Mucosa of gallbladder (tissue), 1 donor: ENCODE results near the gene RTCB. TPM values are rescaled to one million over a fixed set of nuclear protein-coding genes. Genes with fewer than 3 reads are reported as not detected.
"Not testable (repeated sequence)": the region's sequence is repeated elsewhere in the genome, so short reads cannot be mapped to it uniquely, and the experiment has no call there.

Experiments
- DNase-seq: peaks from one replicate; pipeline ENCODE4 v3.0.0-alpha.2; 2020; ENCODE audit warnings: low spot score
- total RNA-seq: library from RNA; stranded (reverse); gene quantifications from one replicate; pipeline ENCODE4 v1.2.1, GENCODE V29; 2021
- donor health status: DM: no; HTN: no; CAD: no.

The RTCB gene
- total RNA-seq, 1 donor from 2014 or later = 62.8 TPM

DNA sequence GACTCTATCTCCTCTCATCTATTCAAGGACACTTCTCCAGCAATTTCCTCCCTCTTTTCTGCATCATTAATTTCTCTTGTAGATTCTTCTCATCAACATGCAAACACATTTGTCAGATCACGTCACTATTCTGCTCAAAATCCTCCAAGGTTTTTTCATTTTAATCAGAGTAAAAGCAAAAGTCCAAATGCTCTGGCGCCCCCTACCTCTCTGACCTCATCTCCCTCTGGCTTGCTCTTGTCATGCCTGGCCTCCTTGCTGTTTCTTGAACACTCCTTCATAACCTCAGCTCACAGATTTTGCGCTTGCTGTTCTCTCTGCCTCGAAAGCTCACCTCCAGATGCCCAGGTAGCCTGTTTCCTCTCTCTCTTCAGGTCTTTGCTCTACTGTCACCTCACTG is 22.4 kb downstream of the RTCB start:
- DNase-seq = no peak

DNA sequence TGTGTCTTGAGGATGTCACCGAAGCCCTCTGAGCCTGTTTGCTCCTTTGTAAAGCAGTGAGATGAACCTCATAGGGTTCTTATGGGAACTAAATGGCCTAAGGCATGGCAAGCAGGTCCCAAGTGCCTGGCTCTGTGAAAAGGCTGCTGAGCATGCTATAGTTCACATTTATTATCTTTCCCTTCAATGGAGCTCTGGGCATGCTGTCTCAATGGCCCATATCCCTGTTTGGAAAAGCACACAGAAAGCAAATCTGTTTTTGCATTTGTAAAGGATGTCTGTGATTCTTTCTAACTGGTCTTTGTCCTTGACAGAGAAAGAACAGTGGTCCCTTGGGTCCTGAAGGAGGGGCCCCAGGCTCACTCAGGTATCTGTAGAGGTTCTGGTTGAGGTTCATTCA is 26.4 kb downstream of the RTCB start:
- no peak for DNase-seq

DNA sequence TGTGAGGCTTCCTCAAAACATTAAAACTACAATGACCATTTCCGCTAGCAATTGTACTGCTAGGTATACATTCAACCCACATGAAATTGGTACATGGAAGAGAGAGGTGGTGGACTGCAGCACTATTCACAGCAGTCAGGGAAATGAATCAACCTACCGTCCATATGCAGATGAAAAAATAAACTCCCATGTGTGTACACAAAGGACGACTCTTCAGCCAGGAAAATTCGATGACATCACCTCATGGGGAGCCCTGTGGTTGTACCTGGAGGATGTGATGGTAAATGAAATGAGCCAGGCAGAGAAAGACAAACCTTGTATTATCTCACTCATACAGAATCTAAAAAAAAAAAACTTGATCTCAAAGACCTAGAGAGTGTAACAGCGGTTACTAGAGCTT is 31.1 kb downstream of the RTCB start:
- DNase-seq = no peak

DNA sequence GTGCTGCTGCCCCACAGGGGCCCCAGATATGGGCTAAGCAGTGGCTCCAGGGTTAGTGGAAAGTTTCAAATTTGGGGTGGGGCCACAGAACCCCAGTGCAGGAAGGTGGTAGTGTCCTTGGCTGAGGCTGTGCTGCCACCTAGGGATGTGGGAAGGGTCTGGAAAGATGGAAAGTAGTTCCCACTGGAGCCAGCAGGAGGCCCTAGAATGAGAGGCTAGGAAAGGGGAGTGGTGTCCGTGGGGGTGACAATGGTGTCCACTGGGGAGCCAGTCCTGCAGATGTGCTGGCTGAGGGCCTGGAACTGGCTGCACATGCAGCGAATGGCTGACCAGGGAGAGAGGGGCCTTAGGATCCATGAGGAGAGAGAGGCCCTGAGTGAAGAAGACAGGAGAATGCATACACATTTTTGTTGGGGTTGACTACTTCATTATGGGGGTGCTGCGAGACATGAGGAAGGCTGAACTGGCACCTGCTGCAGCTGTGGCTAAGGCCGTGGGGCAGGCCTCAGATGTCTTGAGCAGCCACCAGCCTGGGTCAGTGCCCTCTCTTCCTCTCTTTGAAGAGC is 33.3 kb downstream of the RTCB start:
- no peak for DNase-seq

DNA sequence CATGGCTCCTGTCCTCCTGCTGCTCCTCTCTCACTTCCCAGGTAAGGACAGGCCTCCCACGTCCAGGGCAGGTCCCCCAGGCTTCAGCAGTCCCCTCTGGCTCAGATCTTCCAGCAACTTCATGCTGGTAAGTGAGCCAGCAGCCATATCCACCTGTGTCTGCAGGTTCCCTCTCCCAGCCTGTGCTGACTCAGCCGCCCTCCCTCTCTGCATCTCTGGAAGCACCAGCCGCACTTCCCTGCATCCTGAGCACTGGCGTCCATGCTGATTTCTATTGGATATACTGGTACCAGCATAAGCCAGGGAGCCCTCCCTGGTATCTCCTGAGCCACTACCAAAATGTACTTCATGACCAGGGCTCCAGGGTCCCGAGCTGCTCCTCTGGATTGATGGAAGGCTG is 35.4 kb downstream of the RTCB start:
- DNase-seq = no peak

DNA sequence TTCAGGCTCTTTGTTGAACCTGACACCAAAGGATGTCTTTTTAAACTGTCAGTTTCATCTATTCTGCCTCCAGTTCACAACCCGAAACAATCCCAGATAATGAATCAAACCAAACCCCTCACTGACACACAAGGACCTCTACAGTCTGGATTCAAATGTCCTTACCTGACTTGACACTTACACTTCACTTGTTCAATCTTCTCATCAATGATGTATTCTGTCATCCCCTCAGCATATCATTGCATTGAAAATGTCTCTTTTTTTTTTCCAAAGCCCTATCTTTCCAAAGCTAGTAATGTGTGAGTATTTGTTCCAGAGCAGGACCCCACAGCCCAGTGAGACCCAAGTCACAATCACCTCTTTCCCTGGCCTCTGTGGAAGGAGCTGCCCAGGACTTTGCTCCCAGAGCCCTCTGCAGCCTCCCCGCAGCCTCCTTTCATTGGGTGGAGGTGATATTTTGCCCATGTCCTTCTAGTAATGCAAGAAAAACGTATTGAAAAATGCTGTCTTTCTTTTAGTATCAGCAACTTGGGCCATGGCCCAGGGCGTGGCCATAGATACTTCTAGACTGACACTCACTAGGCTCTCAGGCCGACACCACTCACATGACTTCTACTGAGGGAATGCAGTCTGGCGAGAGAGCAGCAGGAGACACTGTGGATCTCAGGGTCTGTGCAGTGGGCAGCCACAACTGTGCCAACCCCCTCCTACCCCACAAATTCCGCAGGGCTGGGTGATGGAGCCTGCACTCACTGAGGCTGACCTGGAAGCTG is 36.2 kb downstream of the RTCB start:
- DNase-seq = no peak

DNA sequence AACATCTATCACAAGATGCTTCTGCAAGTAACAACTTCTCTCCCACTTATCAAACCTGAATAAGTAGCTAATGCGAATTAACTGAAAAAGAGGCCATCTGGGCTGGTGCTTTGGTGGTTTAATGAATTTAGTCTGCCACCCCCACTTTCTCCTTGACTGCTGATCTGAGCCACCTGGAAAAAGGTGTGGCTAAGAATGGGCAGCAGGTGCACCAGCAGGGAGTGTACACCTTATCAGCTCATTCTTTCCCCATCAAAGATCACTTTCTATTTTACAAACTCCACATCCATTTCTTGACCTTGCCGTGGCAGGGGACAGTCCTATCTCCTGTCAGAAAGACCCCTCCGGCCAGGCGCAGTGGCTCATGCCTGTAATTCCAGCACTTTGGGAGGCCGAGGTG is 47.8 kb downstream of the RTCB start:
- no peak for DNase-seq

DNA sequence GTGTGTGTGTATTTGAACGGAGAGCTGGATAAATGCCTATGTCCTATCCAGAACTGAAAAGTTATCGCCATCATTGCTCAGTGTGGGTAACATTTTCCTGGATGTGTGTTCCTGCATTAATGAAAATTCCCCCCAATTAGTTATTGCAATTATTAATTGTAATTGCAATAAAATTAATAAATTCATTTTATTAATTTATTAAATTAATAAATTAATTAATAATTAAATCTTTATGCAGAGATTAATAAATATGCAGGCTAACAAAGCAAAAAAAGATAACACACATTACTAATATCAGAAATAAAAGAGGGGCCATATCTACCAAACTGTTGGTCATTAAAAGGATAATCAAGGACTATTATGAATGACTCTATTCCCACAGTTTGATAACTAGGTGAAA is 50.8 kb downstream of the RTCB start:
- DNase-seq = no peak

DNA sequence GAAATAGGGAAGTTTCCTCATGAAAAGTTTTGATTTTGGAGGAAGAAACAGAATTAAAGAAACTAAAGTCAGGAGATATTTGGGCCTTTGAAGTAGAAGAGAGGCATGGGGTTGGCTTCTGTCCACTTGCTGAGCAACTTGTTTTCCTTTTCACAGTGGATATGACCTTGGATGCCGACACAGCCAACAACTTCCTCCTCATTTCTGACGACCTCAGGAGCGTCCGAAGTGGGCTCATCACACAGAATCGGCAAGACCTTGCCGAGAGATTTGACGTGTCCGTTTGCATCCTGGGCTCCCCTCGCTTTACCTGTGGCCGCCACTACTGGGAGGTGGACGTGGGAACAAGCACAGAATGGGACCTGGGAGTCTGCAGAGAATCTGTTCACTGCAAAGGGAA is 52.0 kb downstream of the RTCB start:
- DNase-seq = not testable (repeated sequence)

DNA sequence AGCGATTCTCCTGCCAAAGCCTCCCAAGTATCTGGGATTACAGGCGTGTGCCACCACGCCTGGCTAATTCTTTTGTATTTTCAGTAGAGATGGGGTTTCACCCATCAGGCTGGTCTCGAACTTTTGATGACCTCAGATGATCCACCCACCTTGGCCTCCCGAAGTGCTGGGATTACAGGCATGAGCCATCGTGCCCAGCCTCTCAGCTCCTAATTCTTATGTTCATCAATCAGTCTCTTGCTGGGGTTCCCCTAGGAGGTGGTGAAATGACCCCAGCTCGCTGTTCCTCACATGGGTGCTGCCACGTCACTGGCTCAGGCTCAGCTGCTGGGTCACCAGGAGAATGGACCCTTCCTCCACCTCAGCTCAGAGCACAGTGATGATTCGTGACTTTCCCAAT is 54.5 kb downstream of the RTCB start, which contains the start of gene RFPL3:
TSS of gene RFPL3 (plus strand) at position 301 of the 400 bp plus-strand sequence. CDS start 205 bp downstream, outside the sequence.
- not testable (repeated sequence) for DNase-seq

DNA sequence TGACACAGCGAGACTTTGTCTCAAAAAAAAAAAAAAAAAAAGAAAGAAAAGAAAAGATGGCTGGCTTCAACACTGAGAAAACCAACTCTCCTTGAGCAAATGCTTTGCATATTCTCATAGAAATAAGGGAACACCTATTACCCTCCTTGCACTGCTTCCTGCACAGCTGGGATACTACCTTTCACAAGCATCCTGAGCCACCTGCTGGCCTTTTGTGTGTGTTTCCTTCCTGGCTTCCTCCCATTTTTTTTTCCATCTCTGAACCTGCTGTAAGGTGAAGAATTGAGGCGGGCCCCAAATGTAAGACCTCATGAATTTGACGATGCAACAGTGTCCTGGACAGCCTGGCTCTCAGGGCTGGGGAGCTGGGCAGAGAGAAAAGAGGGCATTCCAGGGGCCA is 56.3 kb downstream of the RTCB start:
- DNase-seq = no peak

DNA sequence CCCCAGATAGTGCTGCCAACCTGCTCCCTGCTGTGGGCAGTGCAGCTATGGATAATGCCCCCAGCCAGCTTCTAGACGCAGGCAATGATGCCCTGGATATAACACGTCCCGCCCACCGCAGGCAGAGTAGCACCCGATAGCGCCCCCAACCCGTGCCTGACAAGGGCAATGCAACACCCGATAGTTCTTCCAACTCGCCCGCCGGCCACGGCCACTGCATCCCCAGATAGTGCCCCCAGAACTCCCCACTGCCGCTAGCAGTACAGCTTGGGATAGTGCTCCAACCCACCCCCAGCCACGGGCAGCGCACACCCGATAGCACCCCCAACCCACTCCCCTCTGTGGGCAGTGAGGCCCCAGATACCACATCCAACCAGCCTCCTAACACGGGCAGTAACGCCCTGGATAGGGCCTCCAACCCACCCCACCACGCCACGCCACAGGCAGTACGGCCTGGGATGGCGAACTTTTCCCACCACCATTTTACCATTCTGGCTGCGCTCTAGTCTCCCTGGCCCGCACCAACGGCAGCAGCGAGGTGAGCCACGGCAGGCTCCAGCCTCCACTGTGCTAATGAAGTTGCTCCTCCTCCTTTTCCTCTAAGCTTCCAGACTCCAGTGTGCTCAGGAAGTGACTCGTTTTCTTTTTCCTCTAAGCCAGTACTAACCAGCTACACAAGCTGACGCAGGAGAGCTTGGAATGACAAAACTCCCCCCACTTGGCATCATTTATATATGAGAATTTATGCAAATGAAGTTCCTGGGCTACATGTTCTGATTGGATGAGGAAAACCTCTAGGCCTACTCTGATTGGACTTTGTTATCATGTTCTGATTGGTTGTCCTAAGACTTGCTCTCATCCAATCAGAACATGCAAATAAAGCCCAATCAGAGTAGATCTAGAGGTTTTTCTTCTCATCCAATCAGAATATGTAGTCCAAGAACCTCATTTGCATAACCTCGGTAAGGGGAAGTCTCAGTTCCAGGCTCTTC is 57.4 kb downstream of the RTCB start:
- DNase-seq = no peak

DNA sequence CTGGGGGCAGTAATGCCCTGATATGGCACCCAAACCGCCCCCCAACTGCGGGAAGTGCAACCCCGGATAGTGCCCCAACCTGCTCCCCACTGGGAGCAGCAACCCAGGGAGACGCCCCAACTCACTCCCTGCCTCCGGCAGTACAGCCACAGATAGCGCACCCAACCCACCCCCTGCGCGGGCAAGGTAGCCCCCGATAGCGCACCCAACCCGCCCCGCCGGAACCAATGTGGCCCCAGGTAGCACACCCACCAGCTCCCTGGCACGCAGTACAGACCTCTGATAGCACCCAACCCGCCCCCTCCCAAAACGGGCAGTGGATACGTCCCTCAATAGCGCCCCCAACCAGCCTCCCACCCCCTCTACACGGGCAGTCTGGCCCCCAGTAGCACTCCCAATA is 58.2 kb downstream of the RTCB start:
- no peak for DNase-seq

DNA sequence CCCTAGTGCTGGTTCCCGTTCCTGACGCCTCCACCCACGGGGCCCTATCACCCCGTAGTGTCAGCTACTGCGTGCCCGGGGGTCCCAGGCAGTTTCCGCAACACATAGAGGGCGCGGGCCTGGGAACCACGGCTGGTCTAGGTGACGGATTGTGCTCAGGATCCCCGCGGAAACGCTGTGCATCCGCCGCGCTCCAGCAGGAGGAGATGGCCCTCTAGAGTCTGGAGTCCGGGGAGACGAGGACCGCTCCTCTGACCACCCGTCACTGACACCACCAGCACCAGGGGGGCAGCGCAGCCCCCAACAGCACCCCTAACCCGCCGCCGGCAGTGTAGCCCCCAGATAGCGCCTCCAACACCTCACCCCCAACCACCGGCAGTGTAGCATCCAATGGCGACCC is 58.8 kb downstream of the RTCB start:
- no peak for DNase-seq

DNA sequence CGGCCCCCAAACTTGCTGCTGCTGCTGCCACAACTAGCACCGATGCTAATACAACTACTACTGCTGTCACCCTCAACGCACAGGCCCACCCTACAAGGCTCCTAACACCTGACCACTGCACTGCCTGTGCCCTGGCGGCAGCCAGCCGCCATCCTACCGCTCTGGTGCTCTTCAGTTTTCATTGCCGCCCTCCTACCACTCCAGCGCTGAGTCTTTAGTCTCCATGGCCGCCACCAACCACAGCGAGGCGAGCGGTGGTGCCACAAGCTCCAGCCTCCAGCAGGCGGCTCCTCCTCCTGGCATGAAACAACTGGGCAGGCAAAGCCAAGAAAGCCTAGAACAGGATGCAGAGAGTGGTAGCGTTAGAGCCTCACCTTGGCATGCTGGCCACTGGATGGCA is 59.4 kb downstream of the RTCB start:
- DNase-seq = no peak

DNA sequence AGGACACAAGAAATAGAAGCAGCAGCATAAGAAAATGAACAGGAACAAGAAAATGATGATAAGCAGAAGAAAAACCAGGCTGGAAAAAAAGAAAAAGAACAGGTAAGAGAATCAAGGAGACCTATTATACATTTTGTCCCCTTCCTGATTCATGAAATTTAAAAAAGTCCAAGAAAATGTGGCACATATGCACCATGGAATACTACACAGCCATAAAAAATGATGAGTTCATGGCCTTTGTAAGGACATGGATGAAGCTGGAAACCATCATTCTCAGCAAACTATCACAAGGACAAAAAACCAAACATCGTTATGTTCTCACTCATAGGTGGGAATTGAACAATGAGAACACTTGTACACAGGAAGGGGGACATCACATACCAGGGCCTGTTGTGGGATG is 60.2 kb downstream of the RTCB start:
- not testable (repeated sequence) for DNase-seq

DNA sequence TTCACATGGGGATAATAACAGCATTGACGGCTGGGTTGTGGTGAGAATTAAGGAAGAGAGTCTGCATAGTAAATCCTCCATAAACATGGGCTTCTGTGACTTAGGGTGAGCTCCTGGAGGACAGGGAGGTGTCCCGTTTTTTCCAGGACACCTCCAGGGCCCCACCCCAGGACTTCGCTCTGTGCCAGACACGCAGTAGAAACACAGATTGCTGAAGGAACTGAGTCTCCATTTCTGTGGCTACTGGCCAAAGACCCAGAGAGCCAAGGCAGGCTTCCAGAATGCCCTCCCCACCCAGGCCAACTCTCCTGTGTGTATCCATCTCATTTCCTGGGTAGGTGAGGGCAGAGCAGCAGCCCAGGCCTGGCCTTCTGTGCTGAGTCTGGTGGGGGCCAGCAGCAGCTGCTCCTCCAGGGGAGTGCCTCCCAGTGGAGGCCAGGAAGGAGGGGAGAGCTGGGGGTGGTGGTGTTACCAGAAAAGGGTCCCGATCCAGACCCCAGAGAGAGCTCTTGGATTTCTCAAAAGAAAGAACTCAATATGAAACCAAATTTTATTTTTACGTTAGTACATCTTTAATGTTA is 63.9 kb downstream of the RTCB start:
- DNase-seq = no peak

DNA sequence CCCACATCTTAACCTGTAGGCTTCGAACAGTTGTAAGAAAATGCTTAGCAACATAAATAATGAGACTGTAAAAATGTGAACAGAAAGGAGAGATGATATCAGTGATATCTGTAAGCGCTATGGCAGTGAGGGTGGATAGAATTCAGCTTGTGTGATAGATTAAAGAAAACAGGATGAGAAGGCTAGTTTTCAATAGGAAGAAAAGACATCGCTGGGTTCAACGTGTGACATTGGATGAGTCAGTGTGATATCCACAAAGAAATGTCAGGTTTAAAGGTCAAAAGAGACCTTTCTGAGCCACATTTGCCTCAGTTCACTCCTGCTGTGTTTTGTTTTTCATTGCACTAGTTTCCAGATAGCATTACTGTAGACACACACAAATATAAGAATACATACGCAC is 68.1 kb downstream of the RTCB start:
- DNase-seq = no peak

DNA sequence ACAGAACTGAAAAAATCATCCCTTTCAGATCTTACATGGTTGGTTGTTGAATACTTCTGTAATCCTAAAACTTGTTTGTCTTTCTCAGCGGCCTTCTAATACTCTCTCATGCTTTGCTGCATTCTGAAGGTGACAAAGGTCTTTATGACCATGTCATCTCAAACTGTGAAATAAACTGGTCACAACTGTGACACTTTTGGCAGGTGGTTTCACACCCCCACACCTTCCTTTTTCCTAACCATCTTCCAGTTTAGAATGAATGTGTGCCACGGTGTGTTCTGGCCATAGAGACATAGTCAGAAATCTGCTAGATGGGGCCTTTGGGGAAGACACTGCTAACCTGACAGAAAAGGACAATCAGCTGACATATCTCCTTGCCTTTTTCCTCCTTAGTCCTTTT is 69.1 kb downstream of the RTCB start:
- DNase-seq = no peak

DNA sequence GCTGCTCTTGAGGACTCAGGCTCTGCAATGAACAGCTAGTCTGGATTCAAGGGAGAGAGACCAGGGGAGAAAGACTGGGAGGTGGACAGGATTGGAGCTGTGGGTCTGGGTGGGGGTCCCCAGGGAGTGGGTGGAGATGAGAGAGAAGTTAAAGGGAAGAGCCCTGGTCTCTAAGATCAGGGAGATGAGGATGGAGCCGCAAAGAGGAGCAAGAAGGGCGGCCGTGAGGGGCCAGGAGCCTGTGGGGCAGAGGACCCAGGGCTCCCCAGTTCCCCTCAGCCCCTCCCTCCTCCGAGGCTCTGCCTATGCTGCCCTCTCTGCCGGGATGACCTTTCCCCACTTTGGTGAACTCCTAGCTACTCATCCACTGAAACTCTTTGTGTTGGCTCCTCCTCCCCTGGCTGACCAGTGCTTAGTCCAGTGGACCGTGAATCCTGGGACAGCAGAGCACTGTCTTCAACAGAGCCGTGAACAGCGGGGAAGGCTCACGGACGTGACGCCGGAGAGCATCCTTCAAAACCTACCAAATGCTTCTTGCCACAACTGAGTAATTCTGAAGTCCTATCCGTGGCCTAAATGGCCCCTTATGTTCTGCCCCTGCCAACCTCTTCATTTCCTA is 70.8 kb downstream of the RTCB start:
- DNase-seq = no peak

DNA sequence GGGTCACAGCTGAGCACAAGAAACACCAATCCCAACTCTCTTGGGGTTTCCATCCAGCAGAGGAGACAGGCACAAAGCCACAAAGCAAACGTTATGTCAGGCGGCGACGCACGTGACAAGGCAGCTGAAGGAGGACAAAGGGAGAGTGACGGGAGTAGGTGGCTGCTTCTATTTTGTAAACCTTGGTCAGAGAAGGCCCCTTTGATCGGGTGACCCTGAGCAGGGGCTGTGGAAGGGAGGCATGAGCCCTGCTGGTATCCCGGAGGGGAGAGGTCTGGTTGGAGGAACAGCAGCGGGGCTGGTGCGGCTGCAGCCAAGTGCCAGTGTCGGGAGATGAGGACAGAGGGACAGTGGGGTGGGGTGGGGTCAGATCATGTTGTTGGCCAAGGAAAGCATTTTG is 71.6 kb downstream of the RTCB start:
- DNase-seq = no peak
